Ishikawa (cell line): ENCODE data around the gene PRKCZ.

Experiments
- EP300 ChIP-seq: IDR thresholded peaks from 2 replicates; pipeline ENCODE4 v1.6.1; 2012; ENCODE audit warnings: borderline replicate concordance
- TF ChIP-seq, protein P1 (sequence below): IDR thresholded peaks from 2 replicates; pipeline ENCODE4 v1.6.1; 2012; ENCODE audit warnings: low read depth, mild to moderate bottlenecking
- TF ChIP-seq, protein P2 (sequence below): IDR thresholded peaks from 2 replicates; pipeline ENCODE4 v1.6.1; 2012

DNA sequence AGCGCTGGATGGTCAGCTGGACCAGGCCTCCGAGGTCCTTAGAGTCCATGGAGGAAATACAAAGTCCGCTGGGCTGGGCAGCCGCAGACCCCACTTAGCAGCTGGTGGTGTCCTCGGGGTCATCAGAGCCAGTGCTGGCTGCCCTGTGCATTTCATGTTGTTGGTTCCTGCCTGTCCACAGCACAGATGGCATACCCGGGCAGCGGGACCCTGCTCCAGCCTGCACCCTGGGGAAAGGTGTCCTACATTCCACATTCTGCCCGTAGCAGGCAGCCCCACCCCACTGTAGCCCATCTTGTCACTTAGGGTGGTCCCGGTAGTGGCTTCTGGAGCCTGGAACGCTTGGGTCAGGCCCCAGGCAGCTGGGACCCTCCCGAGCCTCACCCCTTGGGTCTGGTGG lies 19.8 kb downstream of the PRKCZ start:
- TF ChIP-seq, protein P1, sequence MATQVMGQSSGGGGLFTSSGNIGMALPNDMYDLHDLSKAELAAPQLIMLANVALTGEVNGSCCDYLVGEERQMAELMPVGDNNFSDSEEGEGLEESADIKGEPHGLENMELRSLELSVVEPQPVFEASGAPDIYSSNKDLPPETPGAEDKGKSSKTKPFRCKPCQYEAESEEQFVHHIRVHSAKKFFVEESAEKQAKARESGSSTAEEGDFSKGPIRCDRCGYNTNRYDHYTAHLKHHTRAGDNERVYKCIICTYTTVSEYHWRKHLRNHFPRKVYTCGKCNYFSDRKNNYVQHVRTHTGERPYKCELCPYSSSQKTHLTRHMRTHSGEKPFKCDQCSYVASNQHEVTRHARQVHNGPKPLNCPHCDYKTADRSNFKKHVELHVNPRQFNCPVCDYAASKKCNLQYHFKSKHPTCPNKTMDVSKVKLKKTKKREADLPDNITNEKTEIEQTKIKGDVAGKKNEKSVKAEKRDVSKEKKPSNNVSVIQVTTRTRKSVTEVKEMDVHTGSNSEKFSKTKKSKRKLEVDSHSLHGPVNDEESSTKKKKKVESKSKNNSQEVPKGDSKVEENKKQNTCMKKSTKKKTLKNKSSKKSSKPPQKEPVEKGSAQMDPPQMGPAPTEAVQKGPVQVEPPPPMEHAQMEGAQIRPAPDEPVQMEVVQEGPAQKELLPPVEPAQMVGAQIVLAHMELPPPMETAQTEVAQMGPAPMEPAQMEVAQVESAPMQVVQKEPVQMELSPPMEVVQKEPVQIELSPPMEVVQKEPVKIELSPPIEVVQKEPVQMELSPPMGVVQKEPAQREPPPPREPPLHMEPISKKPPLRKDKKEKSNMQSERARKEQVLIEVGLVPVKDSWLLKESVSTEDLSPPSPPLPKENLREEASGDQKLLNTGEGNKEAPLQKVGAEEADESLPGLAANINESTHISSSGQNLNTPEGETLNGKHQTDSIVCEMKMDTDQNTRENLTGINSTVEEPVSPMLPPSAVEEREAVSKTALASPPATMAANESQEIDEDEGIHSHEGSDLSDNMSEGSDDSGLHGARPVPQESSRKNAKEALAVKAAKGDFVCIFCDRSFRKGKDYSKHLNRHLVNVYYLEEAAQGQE, result no peak
- no peak for TF ChIP-seq EP300
- TF ChIP-seq, protein P2, sequence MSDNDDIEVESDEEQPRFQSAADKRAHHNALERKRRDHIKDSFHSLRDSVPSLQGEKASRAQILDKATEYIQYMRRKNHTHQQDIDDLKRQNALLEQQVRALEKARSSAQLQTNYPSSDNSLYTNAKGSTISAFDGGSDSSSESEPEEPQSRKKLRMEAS, result no peak
